Rectal smooth muscle tissue (tissue), 1 donor: ENCODE results near the gene OLFML1.

ENCODE experiments used
- H3K27ac ChIP-seq: one replicate; pipeline ENCODE4 v1.7.0; 2013; ENCODE audit warnings: low read depth, low read length, inconsistent platforms
- H3K27me3 ChIP-seq: one replicate; pipeline ENCODE4 v1.7.0; 2013; ENCODE audit warnings: low read length; ENCODE audit not compliant: control insufficient read depth, insufficient read depth
- H3K36me3 ChIP-seq: one replicate; pipeline ENCODE4 v1.7.0; 2013; ENCODE audit warnings: low read length; ENCODE audit not compliant: control insufficient read depth, insufficient read depth
- H3K4me1 ChIP-seq: one replicate; pipeline ENCODE4 v1.7.0; 2013; ENCODE audit warnings: low read length; ENCODE audit not compliant: control insufficient read depth, insufficient read depth
- H3K4me3 ChIP-seq: one replicate; pipeline ENCODE4 v1.7.0; 2013; ENCODE audit warnings: low read length
- H3K9ac ChIP-seq: one replicate; pipeline ENCODE4 v1.7.0; 2013; ENCODE audit warnings: low read length

The OLFML1 gene

GRCh38 chr11:7546324-7546791, 61.1 kb downstream of the OLFML1 start:
- H3K9ac ChIP-seq: no peak overlapping the region
- no peak overlapping the region for H3K27ac ChIP-seq

GRCh38 chr11:7547687-7548086, 62.4 kb downstream of the OLFML1 start:
- H3K27me3 ChIP-seq: no peaks in the 10 kb centered on the region
- H3K27ac ChIP-seq: no peak overlapping the region
- H3K9ac ChIP-seq: no peak overlapping the region
- no peak overlapping the region for H3K4me3 ChIP-seq
- no peaks in the 10 kb centered on the region for H3K36me3 ChIP-seq
- H3K4me1 ChIP-seq: no peaks in the 10 kb centered on the region

More at GRCh38 chr11:7546324-7546791, 61.1 kb downstream of the OLFML1 start:
- Histone ChIP-seq H3K4me3 (no peak overlapping the region), H3K27me3 (no peaks in the 10 kb centered on the region), H3K36me3 (no peaks in the 10 kb centered on the region), H3K4me1 (no peaks in the 10 kb centered on the region)

- Histone ChIP-seq H3K4me3 (no peak overlapping the region), H3K36me3 (no peaks in the 10 kb centered on the region), H3K9ac (no peak overlapping the region), H3K27me3 (no peaks in the 10 kb centered on the region), H3K4me1 (no peaks in the 10 kb centered on the region), H3K27ac (no peak overlapping the region)
Measured at GRCh38 chr11:7548659-7549274, 63.5 kb downstream of the OLFML1 start.

- Histone ChIP-seq H3K4me3 (no peak overlapping the region), H3K27ac (no peak overlapping the region), H3K27me3 (no peaks in the 10 kb centered on the region), H3K36me3 (no peaks in the 10 kb centered on the region), H3K4me1 (no peaks in the 10 kb centered on the region), H3K9ac (no peak overlapping the region)
Measured at GRCh38 chr11:7549681-7550080, 64.4 kb downstream of the OLFML1 start.

- Histone ChIP-seq H3K27ac (no peak overlapping the region), H3K27me3 (no peaks in the 10 kb centered on the region)
Measured at GRCh38 chr11:7551571-7551970, 66.3 kb downstream of the OLFML1 start.

GRCh38 chr11:7552666-7553065, 67.4 kb downstream of the OLFML1 start:
- H3K9ac ChIP-seq: no peak overlapping the region
- H3K36me3 ChIP-seq: no peaks in the 10 kb centered on the region
- H3K4me3 ChIP-seq: no peak overlapping the region
- no peaks in the 10 kb centered on the region for H3K27me3 ChIP-seq
- no peak overlapping the region for H3K27ac ChIP-seq
- H3K4me1 ChIP-seq: no peaks in the 10 kb centered on the region

More at GRCh38 chr11:7551571-7551970, 66.3 kb downstream of the OLFML1 start:
- Histone ChIP-seq H3K36me3 (no peaks in the 10 kb centered on the region), H3K4me1 (no peaks in the 10 kb centered on the region), H3K4me3 (no peak overlapping the region), H3K9ac (no peak overlapping the region)

GRCh38 chr11:7555052-7555699, 69.9 kb downstream of the OLFML1 start:
- no peak overlapping the region for H3K4me3 ChIP-seq
- H3K27ac ChIP-seq: no peak overlapping the region
- no peak overlapping the region for H3K9ac ChIP-seq
- H3K27me3 ChIP-seq: no peaks in the 10 kb centered on the region
- no peaks in the 10 kb centered on the region for H3K36me3 ChIP-seq
- H3K4me1 ChIP-seq: no peaks in the 10 kb centered on the region

- no peaks in the 10 kb centered on the region for H3K27me3 ChIP-seq
Measured at GRCh38 chr11:7558046-7558445, 72.7 kb downstream of the OLFML1 start.

GRCh38 chr11:7559398-7560283, 74.3 kb downstream of the OLFML1 start:
- Histone ChIP-seq H3K27ac (no peak overlapping the region), H3K36me3 (no peaks in the 10 kb centered on the region), H3K4me1 (no peaks in the 10 kb centered on the region), H3K9ac (no peak overlapping the region), H3K27me3 (no peaks in the 10 kb centered on the region), H3K4me3 (no peak overlapping the region)

More at GRCh38 chr11:7558046-7558445, 72.7 kb downstream of the OLFML1 start:
- Histone ChIP-seq H3K4me1 (no peaks in the 10 kb centered on the region), H3K27ac (no peak overlapping the region), H3K36me3 (no peaks in the 10 kb centered on the region), H3K9ac (no peak overlapping the region), H3K4me3 (no peak overlapping the region)
